ENCODE data around the gene TBL1X. TPM values are rescaled to one million over a fixed set of nuclear protein-coding genes. Genes with fewer than 3 reads are reported as not detected.

The TBL1X gene
- total and polyA plus RNA-seq, 2 of the 13 experiments (the other 11 are each of a cell fraction or from before 2014, with no cell fraction given): 17.6 to 19.9 TPM

DNA sequence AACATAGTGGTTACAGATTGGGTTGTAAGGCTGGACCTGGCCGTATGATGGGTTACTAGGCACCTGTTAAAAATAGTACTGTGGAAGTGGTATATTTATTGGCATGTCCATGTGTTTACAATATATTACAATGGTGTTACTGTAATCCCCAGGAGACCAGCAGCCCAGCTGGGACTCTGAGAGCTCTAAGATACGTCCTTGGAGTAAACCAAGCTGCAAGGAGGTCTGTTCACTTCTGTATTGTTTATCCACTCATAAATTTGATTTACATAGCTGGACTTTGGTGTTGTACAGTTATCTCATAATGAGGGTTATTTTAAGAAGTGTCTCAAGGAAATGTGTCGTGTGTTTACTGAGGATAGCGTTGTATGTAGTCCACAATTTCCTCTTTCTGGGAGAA is 93.8 kb downstream of the TBL1X start (continued):
- TF ChIP-seq, protein P1, sequence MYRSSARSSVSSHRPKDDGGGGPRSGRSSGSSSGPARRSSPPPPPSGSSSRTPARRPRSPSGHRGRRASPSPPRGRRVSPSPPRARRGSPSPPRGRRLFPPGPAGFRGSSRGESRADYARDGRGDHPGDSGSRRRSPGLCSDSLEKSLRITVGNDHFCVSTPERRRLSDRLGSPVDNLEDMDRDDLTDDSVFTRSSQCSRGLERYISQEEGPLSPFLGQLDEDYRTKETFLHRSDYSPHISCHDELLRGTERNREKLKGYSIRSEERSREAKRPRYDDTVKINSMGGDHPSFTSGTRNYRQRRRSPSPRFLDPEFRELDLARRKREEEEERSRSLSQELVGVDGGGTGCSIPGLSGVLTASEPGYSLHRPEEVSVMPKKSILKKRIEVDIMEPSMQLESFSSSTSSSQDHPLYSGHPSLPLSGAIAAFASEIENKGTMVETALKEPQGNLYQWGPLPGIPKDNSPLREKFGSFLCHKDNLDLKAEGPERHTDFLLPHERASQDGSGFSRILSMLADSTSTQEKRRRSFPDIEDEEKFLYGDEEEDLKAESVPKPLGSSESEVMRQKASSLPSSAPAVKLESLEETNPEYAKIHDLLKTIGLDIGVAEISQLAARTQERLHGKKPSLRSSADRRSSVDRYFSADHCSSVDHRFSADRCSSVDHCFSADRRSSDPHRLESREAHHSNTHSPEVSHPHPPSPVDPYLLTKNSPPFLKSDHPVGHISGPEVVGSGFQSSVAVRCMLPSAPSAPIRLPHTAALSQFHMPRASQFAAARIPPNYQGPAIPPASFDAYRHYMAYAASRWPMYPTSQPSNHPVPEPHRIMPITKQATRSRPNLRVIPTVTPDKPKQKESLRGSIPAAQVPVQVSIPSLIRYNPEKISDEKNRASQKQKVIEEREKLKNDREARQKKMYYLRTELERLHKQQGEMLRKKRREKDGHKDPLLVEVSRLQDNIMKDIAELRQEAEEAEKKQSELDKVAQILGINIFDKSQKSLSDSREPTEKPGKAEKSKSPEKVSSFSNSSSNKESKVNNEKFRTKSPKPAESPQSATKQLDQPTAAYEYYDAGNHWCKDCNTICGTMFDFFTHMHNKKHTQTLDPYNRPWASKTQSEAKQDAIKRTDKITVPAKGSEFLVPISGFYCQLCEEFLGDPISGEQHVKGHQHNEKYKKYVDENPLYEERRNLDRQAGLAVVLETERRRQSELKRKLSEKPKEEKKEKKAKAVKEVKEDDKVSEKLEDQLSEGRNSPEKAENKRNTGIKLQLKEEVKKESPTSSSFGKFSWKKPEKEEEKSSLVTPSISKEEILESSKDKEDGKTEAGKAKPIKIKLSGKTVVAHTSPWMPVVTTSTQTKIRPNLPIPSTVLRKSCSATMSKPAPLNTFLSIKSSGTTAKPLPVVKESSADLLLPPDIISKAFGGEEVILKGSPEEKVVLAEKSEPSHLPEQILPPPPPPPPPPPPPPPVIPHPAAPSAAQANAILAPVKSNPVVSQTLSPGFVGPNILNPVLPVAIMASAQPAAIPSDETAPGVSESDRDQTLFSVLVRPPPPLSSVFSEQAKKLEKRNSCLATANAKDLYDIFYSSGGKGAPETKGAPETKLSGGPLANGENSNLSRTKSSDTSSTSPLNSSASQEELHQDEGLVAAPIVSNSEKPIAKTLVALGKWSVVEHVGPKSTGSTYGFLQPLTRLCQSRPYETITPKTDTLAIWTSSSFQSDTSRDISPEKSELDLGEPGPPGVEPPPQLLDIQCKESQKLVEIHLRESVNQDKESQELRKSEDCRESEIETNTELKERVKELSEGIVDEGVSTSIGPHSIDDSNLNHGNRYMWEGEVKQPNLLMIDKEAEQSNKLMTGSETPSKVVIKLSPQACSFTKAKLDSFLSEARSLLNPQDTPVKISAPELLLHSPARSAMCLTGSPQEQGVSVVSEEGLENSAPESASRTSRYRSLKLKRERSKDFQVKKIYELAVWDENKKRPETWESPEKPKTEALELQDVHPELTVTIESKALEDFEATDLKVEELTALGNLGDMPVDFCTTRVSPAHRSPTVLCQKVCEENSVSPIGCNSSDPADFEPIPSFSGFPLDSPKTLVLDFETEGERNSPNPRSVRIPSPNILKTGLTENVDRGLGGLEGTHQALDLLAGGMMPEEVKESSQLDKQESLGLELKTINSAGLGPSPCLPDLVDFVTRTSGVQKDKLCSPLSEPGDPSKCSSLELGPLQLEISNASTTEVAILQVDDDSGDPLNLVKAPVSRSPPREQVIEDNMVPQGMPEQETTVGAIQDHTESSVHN (CRISPR knock-in tag; IDR thresholded peaks at IDR 0.05): no peak
- no peak for TF ChIP-seq ZNF747 (CRISPR knock-in tag; IDR thresholded peaks at IDR 0.05; ENCODE audit: borderline replicate concordance)
- TF ChIP-seq ZNF713 (CRISPR knock-in tag; IDR thresholded peaks at IDR 0.05): no peak
- no peak for TF ChIP-seq ZNF232 (CRISPR knock-in tag; IDR thresholded peaks at IDR 0.05; ENCODE audit: borderline replicate concordance)

DNA sequence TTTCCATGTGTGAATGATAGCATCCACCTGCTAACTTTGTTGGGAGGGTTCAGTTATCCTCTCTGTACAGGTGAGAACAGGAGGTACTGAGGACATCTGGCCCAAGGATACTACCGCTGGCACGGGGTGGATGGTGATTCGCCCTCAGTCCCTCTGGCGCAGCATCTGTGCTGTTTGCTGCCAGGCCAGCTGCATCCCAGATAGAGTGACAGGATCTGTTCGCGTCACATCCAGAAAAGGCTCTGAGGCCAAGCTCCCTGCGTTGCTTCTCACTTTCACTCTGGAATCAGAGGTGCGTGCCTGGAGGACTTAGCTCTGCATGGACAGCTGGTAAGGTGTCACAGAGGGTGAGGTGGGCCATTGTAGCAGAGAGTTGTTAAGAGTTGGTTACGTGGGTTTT is 95.4 kb downstream of the TBL1X start:
- ATAC-seq: no peak
- CTCF ChIA-PET (ENCODE audit: low intra/inter-chr PET ratio, low total read pairs): no interaction called here
- no TSS peak for BruUV-seq (replicated peaks)
- H3K27me3 ChIP-seq (ENCODE audit: control insufficient read depth in 1 of 2, insufficient read depth in 2 of 2, low read length in 2 of 2): no peaks in the 10 kb centered on the region
- H3K9me3 ChIP-seq (ENCODE audit: low read length): no peaks in the 10 kb centered on the region
- no peak overlapping the region for H2AFZ ChIP-seq (ENCODE audit: low read length)
- no peak overlapping the region for H3K4me3 ChIP-seq (replicated peaks in 1 of 3; ENCODE audit: insufficient read depth in 1 of 3, low read depth in 2 of 3, low read length in 3 of 3)
- POLR2A ChIA-PET: no interaction called here
- in situ Hi-C loops (cut with HindIII; ENCODE audit: extremely low pct_ligation_motif_present, low pct_unique_long_range_greater_than_20kb): no loop called here
- WGBS (ENCODE audit: low lambda C conversion rate): 100% methylated on average over 4 of the region's 9 CpGs
- peaks cover 0 to 1% of the 10 kb centered on the region in 2 experiments; a peak in 1 of 5 replicates for H3K36me3 ChIP-seq (replicated peaks in 1 of 2; ENCODE audit: control insufficient read depth in 1 of 2, insufficient read depth in 2 of 2, low read length in 2 of 2)
- H3K4me2 ChIP-seq (ENCODE audit: low read depth, low read length): no peak overlapping the region
- 0 out of 2 replicates have a peak, but pooled peaks cover 11% of the 10 kb centered on the region for H4K20me1 ChIP-seq (ENCODE audit: insufficient read depth, low read length)
- no peak overlapping the region for H3K27ac ChIP-seq (ENCODE audit: extremely low read length, insufficient read depth, low read length)
- H3K79me2 ChIP-seq (ENCODE audit: insufficient read depth, low read length): peaks cover 35% of the 10 kb centered on the region
- no peak for FAIRE-seq
- no peak overlapping the region for H3K9ac ChIP-seq (ENCODE audit: insufficient read depth, low read depth, low read length)
- intact Hi-C loops (cut with micrococcal nuclease; ENCODE audit: unreplicated experiment): loop anchor here (10.0 kb wide), 1 partner anchor 95 kb away; the partner anchor contains the start of gene TBL1X
- peaks cover 42% of the 10 kb centered on the region for H3K4me1 ChIP-seq (ENCODE audit: insufficient read depth, low read length)
- no peak for DNase-seq (ENCODE audit: low spot score)
- TF ChIP-seq ZNF33A (CRISPR knock-in tag; IDR thresholded peaks at IDR 0.05; ENCODE audit: borderline replicate concordance) (no peak), RAD21 (CRISPR knock-in tag; IDR thresholded peaks at IDR 0.05) (no peak), KAT2B (IDR thresholded peaks at IDR 0.05; ENCODE audit: borderline replicate concordance, low read depth, low read length) (no peak), FOXA1 (IDR thresholded peaks at IDR 0.05) (no peak), FOXA1 (CRISPR knock-in tag; IDR thresholded peaks at IDR 0.05) (no peak), DNMT1 (CRISPR knock-in tag; IDR thresholded peaks at IDR 0.05) (no peak), ZNF7 (CRISPR knock-in tag; IDR thresholded peaks at IDR 0.05) (no peak), ZNF138 (CRISPR knock-in tag; IDR thresholded peaks at IDR 0.05; ENCODE audit: low read depth) (no peak), RFXAP (CRISPR knock-in tag; IDR thresholded peaks at IDR 0.05; ENCODE audit: borderline replicate concordance) (no peak)
- TF ChIP-seq, protein P2, sequence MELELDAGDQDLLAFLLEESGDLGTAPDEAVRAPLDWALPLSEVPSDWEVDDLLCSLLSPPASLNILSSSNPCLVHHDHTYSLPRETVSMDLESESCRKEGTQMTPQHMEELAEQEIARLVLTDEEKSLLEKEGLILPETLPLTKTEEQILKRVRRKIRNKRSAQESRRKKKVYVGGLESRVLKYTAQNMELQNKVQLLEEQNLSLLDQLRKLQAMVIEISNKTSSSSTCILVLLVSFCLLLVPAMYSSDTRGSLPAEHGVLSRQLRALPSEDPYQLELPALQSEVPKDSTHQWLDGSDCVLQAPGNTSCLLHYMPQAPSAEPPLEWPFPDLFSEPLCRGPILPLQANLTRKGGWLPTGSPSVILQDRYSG (CRISPR knock-in tag; IDR thresholded peaks at IDR 0.05): no peak
- TF ChIP-seq, protein P3, sequence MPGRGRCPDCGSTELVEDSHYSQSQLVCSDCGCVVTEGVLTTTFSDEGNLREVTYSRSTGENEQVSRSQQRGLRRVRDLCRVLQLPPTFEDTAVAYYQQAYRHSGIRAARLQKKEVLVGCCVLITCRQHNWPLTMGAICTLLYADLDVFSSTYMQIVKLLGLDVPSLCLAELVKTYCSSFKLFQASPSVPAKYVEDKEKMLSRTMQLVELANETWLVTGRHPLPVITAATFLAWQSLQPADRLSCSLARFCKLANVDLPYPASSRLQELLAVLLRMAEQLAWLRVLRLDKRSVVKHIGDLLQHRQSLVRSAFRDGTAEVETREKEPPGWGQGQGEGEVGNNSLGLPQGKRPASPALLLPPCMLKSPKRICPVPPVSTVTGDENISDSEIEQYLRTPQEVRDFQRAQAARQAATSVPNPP (CRISPR knock-in tag; IDR thresholded peaks at IDR 0.05): no peak
